Esophagus squamous epithelium (tissue), 4 donors: ENCODE data around the gene A3GALT2.
A peak's percentile ranks its signal among the peaks of the same experiment; 100 is the strongest.

ENCODE experiments used
- POLR2A ChIP-seq, 4 donors: fragments of 450-650 bp; IDR thresholded peaks; one replicate each; pipeline ENCODE4 v1.6.1; 2017; ENCODE audit warnings: antibody characterized with exemption in 4 of 4, mild to moderate bottlenecking in 4 of 4, moderate library complexity in 3 of 4
- TF ChIP-seq, protein P1 (sequence below), 6 experiments: fragments of 450-650 bp in 4 of 6; fragments of 200-600 bp in 2 of 6; sonication (generic) in 2 of 6; IDR thresholded peaks; one replicate each; pipeline ENCODE4 v1.5.1; 2016 to 2019; ENCODE audit warnings: antibody characterized with exemption in 6 of 6, mild to moderate bottlenecking in 4 of 6, moderate library complexity in 4 of 6

DNA sequence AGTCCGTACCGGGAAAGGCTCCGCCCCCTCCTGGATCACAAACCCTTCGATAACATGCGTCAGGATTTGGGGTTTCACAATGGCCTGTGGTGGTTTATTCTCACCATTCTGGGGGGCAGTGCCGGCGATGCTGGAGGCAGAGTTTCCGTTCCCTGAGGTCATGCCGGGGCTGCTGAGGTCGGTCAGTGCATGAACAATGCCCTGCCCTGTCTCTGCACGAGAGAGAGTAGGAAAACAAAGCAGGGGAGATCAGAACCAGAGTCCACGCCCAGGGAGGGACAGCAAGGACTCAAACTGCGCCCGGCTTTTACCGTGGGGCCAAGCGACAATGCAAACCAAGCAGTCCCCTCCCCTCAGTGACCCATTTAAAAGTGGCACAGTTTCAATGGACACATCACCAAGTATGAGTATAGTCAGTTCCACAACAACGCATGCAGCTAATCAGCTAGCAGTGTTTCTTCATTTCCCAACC, 13.2 kb upstream of the A3GALT2 start:
- peak in 2 of 4 donors; percentile 5 to 33 for TF ChIP-seq POLR2A (IDR thresholded peaks at IDR 0.05)
- TF ChIP-seq, protein P1, sequence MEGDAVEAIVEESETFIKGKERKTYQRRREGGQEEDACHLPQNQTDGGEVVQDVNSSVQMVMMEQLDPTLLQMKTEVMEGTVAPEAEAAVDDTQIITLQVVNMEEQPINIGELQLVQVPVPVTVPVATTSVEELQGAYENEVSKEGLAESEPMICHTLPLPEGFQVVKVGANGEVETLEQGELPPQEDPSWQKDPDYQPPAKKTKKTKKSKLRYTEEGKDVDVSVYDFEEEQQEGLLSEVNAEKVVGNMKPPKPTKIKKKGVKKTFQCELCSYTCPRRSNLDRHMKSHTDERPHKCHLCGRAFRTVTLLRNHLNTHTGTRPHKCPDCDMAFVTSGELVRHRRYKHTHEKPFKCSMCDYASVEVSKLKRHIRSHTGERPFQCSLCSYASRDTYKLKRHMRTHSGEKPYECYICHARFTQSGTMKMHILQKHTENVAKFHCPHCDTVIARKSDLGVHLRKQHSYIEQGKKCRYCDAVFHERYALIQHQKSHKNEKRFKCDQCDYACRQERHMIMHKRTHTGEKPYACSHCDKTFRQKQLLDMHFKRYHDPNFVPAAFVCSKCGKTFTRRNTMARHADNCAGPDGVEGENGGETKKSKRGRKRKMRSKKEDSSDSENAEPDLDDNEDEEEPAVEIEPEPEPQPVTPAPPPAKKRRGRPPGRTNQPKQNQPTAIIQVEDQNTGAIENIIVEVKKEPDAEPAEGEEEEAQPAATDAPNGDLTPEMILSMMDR (IDR thresholded peaks at IDR 0.05): no peak
